ENCODE measurements around the gene ARHGEF28.

The ARHGEF28 gene, protein sequence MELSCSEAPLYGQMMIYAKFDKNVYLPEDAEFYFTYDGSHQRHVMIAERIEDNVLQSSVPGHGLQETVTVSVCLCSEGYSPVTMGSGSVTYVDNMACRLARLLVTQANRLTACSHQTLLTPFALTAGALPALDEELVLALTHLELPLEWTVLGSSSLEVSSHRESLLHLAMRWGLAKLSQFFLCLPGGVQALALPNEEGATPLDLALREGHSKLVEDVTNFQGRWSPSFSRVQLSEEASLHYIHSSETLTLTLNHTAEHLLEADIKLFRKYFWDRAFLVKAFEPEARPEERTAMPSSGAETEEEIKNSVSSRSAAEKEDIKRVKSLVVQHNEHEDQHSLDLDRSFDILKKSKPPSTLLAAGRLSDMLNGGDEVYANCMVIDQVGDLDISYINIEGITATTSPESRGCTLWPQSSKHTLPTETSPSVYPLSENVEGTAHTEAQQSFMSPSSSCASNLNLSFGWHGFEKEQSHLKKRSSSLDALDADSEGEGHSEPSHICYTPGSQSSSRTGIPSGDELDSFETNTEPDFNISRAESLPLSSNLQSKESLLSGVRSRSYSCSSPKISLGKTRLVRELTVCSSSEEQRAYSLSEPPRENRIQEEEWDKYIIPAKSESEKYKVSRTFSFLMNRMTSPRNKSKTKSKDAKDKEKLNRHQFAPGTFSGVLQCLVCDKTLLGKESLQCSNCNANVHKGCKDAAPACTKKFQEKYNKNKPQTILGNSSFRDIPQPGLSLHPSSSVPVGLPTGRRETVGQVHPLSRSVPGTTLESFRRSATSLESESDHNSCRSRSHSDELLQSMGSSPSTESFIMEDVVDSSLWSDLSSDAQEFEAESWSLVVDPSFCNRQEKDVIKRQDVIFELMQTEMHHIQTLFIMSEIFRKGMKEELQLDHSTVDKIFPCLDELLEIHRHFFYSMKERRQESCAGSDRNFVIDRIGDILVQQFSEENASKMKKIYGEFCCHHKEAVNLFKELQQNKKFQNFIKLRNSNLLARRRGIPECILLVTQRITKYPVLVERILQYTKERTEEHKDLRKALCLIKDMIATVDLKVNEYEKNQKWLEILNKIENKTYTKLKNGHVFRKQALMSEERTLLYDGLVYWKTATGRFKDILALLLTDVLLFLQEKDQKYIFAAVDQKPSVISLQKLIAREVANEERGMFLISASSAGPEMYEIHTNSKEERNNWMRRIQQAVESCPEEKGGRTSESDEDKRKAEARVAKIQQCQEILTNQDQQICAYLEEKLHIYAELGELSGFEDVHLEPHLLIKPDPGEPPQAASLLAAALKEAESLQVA (N-terminal part only)

DNA sequence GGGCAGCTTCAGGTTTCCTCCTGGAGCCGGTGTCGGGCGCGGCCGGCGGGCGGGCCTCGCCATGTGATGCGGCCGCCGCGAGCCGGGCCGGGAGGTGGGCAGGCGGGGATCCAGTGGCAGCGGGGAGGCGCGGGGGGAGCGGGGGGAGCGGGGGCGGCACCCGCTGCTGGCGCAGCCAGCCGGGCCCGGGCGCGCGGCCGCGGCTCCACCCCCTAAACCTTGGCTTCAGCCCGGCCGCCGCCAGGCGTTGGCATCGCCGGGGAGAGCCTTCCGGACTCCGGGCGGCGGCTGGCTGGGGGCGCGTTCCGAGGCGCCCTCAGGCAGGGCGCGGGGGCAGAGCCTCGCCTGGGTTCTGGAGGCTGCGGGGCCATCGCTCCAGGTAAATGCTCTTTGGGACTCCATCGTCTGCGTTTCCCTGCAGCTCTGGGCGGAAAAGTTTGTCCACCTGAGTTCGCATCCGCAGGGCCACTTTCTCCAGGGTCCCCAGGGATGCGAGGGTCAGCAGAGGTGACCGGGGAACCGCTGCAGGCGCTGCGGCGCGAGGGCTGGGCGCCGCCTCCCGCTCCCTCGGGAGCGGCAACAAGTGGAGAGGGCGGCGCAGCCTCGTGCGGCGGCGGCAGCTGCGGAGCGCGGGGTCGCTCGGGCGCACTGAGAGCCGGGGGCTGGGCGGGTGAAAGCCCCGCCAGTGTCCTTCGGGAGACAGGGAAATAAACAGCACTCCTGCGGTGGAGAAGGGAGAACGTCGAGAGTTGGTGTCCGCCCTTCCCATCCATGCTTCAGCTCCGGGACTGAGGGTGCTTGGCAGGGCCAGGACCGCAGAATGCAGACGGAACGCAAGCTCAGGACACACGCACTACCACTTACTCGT is at the start of gene ARHGEF28:
ARHGEF28 (plus strand) TSS at position 253 of the 868 bp plus-strand sequence. CDS start 58,656 bp downstream, outside the sequence.
- DNase-seq (ENCODE audit: low read depth in 1 of 2, low spot score in 1 of 2) = no peak

DNA sequence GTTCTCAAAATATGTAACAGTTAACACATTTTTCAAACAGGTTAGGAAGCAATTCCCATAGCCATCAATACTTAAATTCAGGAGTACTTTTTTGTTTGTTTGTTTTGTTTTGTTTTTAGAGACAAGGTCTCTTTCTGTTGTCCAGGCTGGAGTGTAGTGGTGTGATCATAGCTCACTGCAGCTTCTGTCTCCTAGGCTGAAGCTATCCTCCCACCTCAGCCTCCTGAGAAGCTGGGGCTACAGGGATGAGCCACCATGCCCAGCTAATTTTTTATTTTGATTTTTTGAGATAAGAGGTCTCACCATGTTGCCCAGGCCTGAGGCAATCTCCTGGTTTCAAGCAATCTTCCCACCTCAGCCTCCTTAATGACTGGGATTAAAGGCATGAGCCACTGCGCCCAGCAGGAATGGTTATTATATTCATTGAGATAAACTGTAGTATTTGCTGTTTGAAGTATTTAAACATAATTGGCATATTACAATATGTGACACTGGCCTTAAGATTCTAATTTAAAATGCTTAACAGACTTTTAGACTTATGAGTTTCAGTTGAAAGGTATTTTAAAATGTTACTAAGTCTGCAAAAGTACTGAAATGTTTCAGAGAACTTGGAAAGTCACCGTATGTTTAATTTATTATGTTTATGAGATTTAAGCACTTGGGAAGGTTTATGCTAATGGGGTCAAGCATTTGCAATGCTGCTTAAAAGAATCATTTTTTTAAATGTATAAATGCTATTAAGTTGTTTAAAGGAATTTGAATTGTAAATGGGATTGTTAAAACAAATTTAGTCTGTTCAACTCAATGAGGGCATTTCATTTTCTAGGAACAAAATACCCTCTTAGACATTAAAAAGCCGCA is 43.5 kb upstream of the ARHGEF28 start:
- DNase-seq (ENCODE audit: low read depth in 1 of 2, low spot score in 1 of 2) = no peak

DNA sequence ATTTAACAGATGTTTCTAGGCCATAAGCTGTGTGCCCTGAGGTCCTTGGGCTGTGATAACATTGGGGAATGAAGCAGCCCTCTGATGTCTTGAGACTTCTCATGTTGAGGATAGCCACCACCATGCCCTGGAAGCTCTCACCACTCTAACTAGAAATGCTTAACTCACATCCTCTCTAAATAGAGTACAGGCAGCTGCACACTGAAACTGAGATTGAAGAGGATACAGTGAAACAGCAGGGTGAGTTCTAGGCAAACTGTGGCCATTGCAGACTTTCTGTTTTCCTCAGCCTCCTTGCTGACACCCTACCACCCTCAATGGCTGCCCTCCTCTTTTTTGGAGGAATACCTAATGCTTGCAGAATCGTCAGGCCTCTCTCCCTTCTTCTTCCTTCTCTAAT is 38.1 kb upstream of the ARHGEF28 start:
- DNase-seq (ENCODE audit: low read depth in 1 of 2, low spot score in 1 of 2) = no peak

DNA sequence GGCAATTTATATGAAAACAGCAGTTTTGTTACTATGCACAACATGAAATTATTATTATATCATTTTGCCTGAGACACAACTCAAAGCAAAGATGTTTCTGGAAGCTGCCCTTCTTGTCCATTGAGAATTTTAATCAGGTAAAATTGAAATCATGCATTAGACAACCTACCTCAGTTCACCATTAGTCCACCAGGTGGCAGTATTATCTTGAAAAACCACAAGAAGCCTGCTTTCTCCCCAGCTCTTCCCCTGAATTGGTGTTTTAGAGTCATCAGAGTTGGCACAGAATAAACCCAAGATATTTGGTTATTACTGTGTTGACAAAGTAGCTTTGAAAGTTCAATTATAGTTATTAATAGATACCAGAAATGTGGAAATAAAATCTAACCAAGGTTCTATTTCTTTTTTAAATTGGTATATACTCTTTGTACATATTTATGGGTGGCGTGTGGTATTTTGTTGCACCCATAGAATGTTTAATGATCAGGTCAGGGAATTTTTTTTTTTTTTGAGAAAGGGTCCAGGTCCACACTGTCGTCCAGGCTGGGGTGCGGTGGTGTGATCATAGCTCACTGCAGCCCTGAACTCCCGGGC is 34.8 kb upstream of the ARHGEF28 start:
- peak in 1 of 2 donors; percentile 2 for DNase-seq (ENCODE audit: low read depth in 1 of 2, low spot score in 1 of 2)

DNA sequence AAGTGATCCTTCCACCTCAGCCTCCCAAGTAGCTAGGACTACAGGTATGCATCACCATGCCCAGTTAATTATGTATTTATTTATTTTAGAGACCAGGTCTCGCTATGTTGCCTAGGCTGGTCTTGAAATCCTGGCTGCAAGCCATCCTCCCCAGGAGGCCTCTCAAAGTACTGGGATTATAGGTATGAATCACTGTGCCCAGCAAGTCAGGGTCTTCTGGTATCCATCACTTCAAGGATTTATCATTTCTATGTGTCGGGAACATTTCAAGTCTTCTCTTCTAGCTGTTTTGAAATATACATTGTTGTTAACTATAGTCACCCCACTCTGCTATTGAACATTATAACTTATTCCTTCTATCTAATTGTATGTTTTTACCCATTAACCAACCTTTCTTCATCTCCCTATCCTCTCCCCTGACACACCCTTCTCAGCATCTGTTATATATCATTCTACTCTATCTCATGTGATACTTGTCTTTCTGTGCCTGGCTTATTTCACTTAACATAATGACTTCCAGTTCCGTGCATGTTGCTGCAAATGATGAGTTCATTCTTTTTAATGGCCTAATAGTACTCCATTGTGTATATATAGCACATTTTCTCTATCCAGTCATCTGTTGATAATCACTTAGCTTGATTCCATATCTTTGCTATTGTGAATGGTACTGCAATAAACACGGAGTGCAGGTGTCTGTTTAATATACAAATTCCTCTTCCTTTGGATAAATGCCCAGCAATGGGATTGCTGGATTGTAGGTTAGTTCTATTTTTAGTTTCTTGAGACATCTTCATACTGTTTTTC is 34.1 kb upstream of the ARHGEF28 start:
- no peak for DNase-seq (ENCODE audit: low read depth in 1 of 2, low spot score in 1 of 2)

DNA sequence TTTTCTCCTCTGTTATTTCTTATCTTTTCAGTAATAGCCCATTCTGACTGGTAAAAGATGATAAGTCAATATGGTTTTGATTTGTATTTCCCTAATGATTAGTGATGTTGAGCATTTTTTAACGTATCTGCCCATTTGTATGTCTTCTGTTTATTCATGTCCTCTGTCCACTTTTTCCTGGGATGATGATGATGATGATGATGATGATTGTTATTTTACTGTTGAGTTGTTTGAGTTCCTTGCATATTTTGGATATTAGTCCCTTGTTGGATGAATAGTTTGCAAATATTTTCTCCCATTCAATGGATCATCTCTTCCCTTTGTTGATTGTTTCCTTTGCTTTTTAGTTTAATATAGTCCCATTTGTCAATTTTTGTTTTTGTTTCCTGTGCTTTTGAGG is 33.4 kb upstream of the ARHGEF28 start:
- no peak for DNase-seq (ENCODE audit: low read depth in 1 of 2, low spot score in 1 of 2)

DNA sequence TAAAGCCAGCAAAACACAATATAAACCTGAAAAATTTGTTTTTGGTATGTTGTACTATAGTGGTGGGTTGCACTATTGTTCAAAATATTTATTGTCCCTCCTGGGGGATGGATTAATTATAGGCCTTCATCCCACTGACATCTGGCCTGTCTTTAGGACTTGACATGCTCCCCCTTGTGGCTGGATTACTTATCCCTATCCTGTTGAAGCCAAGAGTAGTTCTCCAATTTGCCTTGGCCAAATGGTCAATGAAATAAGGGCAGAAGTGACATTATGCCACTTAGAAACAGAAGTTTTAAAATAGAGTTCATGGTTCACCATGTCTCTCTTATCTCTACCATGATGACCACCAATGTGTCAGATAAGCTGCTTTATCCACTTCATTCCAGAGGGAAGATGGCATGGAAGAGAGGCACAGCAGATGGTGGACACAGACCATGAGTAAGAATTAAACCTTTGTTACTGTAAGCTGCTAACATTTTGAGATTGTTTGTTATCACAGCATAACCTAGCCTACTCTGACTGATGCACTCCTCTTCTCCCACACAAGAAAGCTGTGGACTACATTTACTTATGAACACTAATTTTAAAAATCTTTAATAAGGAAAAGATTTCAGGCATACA is 29.2 kb upstream of the ARHGEF28 start:
- no peak for DNase-seq (ENCODE audit: low read depth in 1 of 2, low spot score in 1 of 2)

DNA sequence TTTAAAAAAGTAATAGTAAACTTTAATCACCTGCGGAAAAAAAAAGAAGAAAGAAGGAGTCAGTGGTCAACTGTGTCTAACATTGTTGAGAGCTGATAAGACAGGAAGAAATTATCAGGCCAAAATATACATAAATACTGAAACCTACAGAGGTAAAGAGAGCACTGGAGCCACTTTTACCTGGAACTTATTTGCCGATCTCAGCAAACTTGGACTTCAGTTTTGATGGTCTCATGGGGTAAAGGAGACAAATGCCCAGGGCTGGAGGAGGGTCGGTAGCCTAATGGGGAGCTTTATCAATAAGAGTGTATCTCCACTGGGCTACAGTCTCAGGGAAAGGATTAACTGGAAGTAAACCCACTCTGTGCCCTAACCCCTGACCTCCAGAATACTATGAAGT is 26.6 kb upstream of the ARHGEF28 start:
- no peak for DNase-seq (ENCODE audit: low read depth in 1 of 2, low spot score in 1 of 2)

DNA sequence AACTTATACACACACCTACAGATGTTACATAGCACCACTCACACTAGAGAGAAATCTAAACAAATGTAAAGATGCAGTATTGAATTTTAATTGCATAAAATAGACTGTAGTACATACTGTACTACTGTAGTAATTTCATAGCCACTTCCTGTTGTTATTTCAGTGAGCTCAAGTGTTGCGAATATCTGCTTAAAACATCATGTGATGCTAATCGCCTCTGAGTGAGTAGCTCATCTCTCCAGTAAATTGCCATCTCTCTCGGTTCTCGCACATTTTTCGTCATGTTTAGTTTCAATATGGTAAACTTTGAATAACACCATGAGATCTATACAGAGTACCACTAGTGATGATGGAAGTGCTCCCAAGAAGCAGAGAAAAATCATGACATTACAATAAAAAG is 22.0 kb upstream of the ARHGEF28 start:
- DNase-seq (ENCODE audit: low read depth in 1 of 2, low spot score in 1 of 2) = no peak

DNA sequence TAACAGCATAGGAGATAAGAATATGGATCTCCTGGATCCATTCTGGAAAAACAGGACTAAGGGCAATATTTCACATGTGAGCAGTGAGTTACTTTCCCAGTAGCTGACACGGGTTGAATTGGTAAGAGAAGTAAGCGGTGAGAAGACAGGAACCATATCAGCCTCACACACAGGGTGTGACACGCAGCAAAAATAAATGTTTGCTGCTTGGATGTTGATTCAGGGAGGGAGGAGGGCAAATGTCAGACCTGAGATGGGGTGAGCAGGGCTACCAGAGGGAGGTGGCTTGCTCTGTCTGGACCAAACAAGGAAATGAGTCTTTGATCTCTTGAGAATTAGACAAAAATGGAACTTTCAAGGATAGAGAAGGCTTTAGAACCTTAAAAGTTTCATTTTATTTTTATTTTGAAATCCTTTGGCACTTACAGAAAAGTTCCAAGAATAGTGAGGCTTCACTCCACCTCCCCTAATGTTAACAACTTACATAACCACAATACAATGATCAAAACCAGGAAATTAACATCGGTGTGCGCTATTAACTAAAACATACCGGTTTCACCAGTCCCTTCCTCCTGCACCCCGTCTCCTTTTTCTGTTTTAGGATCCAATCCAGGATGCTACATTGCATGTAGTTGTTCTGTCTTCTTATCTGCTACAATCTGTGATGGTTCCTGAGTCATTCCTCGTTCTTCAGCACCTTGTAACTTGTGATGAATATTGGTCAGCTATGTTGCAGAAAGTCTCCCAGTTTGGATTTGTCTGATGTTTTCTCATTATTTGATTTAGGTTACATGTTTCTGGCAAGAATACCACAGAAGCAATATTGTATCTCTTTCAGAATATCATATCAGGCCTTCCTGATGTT is 20.5 kb upstream of the ARHGEF28 start:
- no peak for DNase-seq (ENCODE audit: low read depth in 1 of 2, low spot score in 1 of 2)

DNA sequence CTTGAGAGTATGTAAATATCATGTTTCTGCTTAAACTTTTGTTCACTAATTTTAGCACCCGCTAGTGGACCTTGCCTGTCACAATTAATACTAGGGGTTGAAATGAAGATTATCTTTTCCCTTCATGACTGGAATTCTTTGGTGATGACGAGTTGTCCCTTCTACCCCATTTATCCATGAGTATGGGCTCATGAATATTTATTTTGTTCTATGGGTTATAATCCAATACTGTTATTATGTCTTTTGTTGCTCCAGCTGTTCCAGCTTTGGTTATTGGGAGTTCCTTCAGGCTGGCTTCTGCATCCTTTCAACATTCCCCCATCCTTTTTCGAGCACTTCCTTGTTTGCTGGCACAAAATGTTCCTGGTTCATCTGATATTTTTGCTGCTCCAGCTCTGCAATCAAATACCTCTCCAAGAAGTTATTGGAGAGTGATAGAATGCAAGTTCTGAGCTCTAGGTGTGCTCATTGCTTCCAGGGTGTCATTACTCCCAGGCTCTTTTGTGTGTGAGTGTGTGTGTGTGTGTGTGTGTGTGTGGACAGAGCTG is 19.7 kb upstream of the ARHGEF28 start:
- no peak for DNase-seq (ENCODE audit: low read depth in 1 of 2, low spot score in 1 of 2)

DNA sequence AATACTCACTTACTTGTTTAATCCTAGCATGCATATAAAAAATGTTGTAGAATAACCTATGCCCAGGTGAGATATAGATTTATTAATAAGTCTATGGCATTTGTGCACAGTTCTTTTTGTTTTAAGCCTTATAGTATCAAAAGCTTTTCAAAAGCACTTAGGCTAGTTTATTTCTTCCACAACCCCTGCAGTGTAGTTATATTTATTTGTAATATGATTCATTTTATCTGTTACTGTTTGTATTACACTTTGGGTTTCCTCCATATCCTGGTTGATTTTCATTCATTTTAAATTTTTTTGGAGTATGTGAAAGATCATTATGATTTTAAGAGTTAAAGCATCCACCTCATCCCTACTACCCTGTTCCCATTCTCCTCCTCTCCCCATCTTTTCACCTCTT is 18.8 kb upstream of the ARHGEF28 start:
- DNase-seq (ENCODE audit: low read depth in 1 of 2, low spot score in 1 of 2) = no peak

DNA sequence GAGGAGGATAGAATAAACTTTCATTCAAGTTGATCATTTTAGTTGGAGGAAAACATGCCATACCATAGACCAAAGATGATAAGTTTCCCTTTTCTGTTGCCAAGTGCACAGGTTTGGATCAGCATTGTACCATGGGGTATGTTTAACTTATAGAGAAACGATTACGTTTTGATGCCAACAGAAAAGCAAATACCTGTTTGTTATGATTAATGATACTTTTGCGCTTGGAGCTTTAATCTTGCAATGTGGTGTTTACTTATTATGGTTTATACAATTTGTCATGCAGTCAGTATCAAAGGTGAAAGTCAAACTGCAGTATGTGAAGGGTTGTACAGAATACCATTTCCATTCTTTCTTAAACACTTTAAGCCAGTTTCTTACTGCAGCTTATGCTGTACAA is 13.2 kb upstream of the ARHGEF28 start:
- no peak for DNase-seq (ENCODE audit: low read depth in 1 of 2, low spot score in 1 of 2)

DNA sequence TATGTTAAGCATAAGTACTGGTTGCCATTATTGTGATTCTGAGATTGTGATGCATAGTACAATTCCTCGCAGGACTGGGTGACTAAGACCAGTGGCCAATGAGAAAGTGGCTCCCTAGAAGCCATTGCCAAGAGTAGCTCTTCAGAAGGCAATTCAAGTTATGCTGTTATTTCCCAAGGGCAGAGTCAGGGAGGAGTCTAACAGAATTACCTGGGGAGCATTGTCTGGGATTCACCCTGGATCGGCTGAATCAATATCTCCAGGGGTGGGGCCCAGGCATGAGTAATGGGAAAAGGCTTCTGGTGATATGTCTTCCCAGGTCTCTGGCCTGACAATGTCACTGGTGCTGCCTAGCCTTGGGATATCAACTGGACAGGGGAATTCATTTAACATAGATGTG is 10.9 kb upstream of the ARHGEF28 start:
- no peak for DNase-seq (ENCODE audit: low read depth in 1 of 2, low spot score in 1 of 2)

DNA sequence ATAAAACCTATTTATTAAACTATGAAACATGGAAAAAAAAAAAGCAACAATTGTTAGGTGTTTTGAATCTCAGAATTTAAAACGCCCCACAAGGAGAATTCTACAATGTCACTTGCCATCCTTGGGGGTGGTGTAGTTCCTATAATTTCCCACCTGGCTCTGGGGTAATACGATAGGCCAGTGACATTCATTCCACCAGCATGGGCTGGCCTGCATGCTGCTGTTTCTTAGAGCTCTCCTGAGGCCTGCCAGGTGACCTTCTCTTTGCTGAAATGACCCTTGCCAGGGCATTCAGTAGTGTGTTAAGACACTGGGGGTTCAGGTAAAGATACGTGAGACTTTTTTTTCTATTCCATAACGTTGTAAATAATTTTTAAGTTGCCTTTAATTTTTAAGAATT is 10.0 kb upstream of the ARHGEF28 start:
- DNase-seq (ENCODE audit: low read depth in 1 of 2, low spot score in 1 of 2) = no peak

DNA sequence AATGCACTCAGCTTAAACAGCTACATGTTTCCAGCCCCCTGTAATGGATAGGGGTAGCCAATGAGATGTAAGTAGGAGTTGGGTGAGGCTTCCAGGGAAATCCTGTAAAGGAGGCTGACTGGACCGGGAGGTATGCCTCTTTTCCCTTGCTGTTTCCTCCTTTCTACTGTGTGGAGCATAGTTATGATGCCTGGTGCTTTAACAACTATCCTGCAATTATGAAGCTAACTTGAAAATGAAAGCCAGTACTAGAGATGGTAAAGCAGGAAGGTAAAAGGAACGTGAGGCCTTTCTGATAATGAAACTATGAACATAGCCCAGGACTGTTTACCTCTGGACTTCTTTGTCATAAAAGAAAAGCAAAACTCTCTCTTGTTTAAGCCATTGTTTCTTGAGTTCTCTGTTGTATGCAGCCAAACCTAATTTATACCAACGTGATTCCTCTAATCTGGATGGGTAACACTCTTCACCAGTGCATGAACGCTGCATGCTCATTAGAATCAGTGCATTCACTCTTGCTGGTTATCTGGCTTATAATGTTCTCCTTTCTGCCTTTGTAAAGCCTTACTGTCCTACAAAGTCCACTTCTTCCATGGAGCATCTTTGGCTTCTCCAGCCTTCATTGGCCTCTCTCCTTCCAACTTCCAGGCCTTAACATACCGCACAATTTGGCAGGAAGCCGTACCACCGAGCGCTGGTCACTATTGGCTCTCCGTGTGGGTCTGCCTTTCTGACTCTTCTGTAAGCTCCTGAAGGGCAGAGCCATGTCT is 8.3 kb upstream of the ARHGEF28 start:
- no peak for DNase-seq (ENCODE audit: low read depth in 1 of 2, low spot score in 1 of 2)
